Measurements from ENCODE around the gene PRAMEF11. TPM values are rescaled to one million over a fixed set of nuclear protein-coding genes. Genes with fewer than 3 reads are reported as not detected.

Gene PRAMEF11
- total and polyA plus RNA-seq, 12 donors, result not detected

DNA sequence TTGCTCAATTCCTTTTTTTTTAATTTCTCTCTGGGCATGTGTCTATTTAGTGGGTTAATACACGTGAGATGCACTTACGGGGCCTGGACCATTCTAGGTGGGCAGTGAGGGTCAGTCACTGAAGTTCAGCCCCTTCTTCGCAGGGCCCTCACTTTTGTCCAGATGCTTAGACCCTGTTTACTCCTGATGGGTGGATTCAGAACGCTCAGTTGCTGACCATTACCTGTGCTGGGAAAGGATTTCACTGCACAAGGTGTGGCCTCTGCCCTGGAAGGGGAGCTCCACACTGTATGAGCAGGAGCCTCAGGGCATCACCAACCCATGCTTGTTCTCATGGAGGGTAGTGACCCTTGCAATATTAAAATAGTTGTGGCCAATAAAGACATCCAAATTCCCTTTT, 53.1 kb downstream of the PRAMEF11 start:
- H3K27me3 ChIP-seq, result peaks cover 6% of the 10 kb centered on the region
- no peaks in the 10 kb centered on the region for H3K9me3 ChIP-seq (replicated peaks in 1 of 3)
- intact Hi-C loops (cut with DNase I), result no loop called here
- TF ChIP-seq POLR2A (IDR thresholded peaks at IDR 0.05), result no peak
- TF ChIP-seq, protein P1, sequence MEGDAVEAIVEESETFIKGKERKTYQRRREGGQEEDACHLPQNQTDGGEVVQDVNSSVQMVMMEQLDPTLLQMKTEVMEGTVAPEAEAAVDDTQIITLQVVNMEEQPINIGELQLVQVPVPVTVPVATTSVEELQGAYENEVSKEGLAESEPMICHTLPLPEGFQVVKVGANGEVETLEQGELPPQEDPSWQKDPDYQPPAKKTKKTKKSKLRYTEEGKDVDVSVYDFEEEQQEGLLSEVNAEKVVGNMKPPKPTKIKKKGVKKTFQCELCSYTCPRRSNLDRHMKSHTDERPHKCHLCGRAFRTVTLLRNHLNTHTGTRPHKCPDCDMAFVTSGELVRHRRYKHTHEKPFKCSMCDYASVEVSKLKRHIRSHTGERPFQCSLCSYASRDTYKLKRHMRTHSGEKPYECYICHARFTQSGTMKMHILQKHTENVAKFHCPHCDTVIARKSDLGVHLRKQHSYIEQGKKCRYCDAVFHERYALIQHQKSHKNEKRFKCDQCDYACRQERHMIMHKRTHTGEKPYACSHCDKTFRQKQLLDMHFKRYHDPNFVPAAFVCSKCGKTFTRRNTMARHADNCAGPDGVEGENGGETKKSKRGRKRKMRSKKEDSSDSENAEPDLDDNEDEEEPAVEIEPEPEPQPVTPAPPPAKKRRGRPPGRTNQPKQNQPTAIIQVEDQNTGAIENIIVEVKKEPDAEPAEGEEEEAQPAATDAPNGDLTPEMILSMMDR (IDR thresholded peaks at IDR 0.05), result no peak
- DNase-seq, result no peak
- no peak overlapping the region for H3K4me3 ChIP-seq
- H3K36me3 ChIP-seq (replicated peaks in 1 of 2), result no peaks in the 10 kb centered on the region
- no peak overlapping the region for H3K27ac ChIP-seq
- WGBS, 4 donors, result 68 to 87% (median 81%) methylated on average over 4 of the region's 4 CpGs
- no peaks in the 10 kb centered on the region for H3K4me1 ChIP-seq (replicated peaks in 1 of 2)

DNA sequence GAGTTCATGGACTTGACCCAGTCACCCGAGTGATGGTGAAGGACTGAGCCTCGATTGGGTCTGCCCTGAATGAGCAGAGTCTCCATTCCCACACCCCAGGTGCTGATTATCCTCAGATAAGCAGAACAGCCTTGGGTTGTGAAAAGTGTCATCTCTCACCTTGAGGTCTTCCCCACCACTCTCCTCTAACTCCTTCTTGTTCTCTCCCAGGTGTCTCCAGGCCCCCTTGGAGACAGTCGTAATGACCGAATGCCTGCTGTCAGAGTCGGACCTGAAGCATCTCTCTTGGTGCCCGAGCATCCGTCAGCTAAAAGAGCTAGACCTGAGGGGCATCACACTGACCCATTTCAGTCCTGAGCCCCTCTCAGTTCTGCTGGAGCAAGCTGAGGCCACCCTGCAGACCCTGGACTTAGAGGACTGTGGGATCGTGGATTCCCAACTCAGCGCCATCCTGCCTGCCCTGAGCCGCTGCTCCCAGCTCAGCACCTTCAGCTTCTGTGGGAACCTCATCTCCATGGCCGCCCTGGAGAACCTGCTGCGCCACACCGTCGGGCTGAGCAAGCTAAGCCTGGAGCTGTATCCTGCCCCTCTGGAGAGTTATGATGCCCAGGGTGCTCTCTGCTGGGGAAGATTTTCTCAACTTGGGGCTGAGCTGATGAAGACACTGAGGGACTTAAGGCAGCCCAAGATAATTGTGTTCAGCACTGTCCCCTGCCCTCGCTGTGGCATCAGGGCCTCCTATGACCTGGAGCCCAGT, 54.2 kb downstream of the PRAMEF11 start:
- peaks cover 6% of the 10 kb centered on the region for H3K27me3 ChIP-seq
- 81 to 85% (median 83%) methylated on average over 12 to 15 of the region's 15 CpGs for WGBS, 4 donors

DNA sequence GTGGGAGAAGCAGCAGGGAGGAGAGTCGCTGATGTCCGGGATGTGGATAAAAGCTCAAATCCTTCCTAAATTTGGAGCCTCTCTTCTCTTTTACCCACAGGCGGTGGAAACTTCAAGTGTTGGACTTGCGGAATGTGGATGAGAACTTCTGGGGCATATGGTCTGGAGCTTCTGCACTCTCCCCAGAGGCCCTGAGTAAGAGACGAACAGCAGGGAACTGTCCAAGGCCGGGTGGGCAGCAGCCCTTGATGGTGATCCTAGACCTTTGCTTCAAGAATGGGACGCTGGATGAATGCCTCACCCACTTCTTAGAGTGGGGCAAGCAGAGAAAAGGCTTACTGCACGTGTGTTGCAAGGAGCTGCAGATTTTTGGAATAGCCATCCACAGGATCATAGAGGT, 55.8 kb downstream of the PRAMEF11 start:
- no peak for TF ChIP-seq POLR2A (IDR thresholded peaks at IDR 0.05)
- TF ChIP-seq, protein P1 (IDR thresholded peaks at IDR 0.05), result no peak
- no peaks in the 10 kb centered on the region for H3K4me1 ChIP-seq (replicated peaks in 1 of 2)
- no peak overlapping the region for H3K4me3 ChIP-seq
- 66 to 73% (median 68%) methylated on average over 7 to 8 of the region's 8 CpGs for WGBS, 4 donors
- intact Hi-C loops (cut with DNase I), result no loop called here
- no peak overlapping the region for H3K27ac ChIP-seq
- no peaks in the 10 kb centered on the region for H3K9me3 ChIP-seq (replicated peaks in 1 of 3)
- no peaks in the 10 kb centered on the region for H3K36me3 ChIP-seq (replicated peaks in 1 of 2)
- no peak for DNase-seq
- peaks cover 6% of the 10 kb centered on the region for H3K27me3 ChIP-seq

More for the DNA sequence above, 54.2 kb downstream of the PRAMEF11 start:
- no peak overlapping the region for H3K4me3 ChIP-seq
- no peaks in the 10 kb centered on the region for H3K4me1 ChIP-seq (replicated peaks in 1 of 2)
- DNase-seq, result no peak
- TF ChIP-seq, protein P1 (IDR thresholded peaks at IDR 0.05), result no peak
- no peak for TF ChIP-seq POLR2A (IDR thresholded peaks at IDR 0.05)
- no peaks in the 10 kb centered on the region for H3K36me3 ChIP-seq (replicated peaks in 1 of 2)
- intact Hi-C loops (cut with DNase I), result no loop called here
- H3K9me3 ChIP-seq (replicated peaks in 1 of 3), result no peaks in the 10 kb centered on the region
- no peak overlapping the region for H3K27ac ChIP-seq

DNA sequence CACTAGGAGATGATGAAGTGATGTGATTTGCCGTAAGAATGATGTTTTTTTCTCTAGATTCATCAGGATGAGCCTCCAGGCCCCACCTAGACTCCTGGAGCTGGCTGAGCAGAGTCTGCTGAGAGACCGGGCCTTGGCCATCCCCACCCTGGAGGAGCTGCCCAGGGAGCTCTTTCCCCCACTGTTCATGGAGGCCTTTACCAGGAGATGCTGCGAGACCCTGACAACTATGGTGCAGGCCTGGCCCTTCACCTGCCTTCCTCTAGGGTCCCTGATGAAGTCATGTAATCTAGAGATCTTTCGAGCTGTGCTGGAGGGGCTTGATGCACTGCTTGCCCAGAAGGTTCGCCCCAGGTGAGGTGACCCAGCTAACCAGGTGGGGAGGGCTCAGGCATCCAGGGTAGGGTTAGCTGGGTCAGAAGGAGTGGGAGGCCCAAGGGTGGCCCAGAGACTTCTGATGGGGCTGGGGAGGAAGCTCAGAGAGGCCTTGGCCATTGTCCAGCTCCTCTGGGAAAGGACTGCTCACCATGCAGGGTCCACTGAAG, 56.3 kb downstream of the PRAMEF11 start:
- Histone ChIP-seq H3K9me3 (replicated peaks in 1 of 3) (no peaks in the 10 kb centered on the region), H3K4me3 (no peak overlapping the region), H3K27ac (no peak overlapping the region), H3K27me3 (peaks cover 6% of the 10 kb centered on the region), H3K4me1 (replicated peaks in 1 of 2) (no peaks in the 10 kb centered on the region), H3K36me3 (replicated peaks in 1 of 2) (no peaks in the 10 kb centered on the region)
- no peak for DNase-seq
- TF ChIP-seq, protein P1 (IDR thresholded peaks at IDR 0.05), result no peak
- TF ChIP-seq POLR2A (IDR thresholded peaks at IDR 0.05), result no peak
- intact Hi-C loops (cut with DNase I), result no loop called here
- WGBS, 4 donors, result 80 to 85% (median 83%) methylated on average over 3 to 5 of the region's 5 CpGs

Other genes with a start within 250 kb of the PRAMEF11 start
- gene DHRS3, start 213.2 kb downstream of the PRAMEF11 start, total RNA-seq, result 10 to 100 TPM in 8 of 9 donors, 1 to 10 TPM in 1; 9.6 to 72.4 (median 41.3) TPM
- 10 to 100 TPM in 2 of 3 donors, 1 to 10 TPM in 1; 7.7 to 44.2 (median 44.2) TPM for gene DHRS3, start 213.2 kb downstream of the PRAMEF11 start, polyA plus RNA-seq
- gene AADACL4, start 187.3 kb downstream of the PRAMEF11 start, total RNA-seq, result under 1 TPM in 1 of 9 donors, not detected in 8; 0.06 TPM
- gene AADACL4, start 187.3 kb downstream of the PRAMEF11 start, polyA plus RNA-seq, result under 1 TPM in 2 of 3 donors, not detected in 1; 0.10 to 0.16 TPM
- not detected for gene AADACL3, start 115.3 kb downstream of the PRAMEF11 start, total RNA-seq
- gene AADACL3, start 115.3 kb downstream of the PRAMEF11 start, polyA plus RNA-seq, result not detected
- not detected for gene CFAP107, start 85.2 kb downstream of the PRAMEF11 start, total RNA-seq
- gene CFAP107, start 85.2 kb downstream of the PRAMEF11 start, polyA plus RNA-seq, result not detected
- gene PRAMEF12, start 57.7 kb downstream of the PRAMEF11 start, total RNA-seq, result not detected
- gene PRAMEF12, start 57.7 kb downstream of the PRAMEF11 start, polyA plus RNA-seq, result not detected
- not detected for gene PRAMEF1, start 40.0 kb downstream of the PRAMEF11 start, total RNA-seq
- not detected for gene PRAMEF1, start 40.0 kb downstream of the PRAMEF11 start, polyA plus RNA-seq
- gene HNRNPCL1, start 17.3 kb upstream of the PRAMEF11 start, total RNA-seq, result not detected
- not detected for gene HNRNPCL1, start 17.3 kb upstream of the PRAMEF11 start, polyA plus RNA-seq
- gene PRAMEF2, start 25.7 kb upstream of the PRAMEF11 start, total RNA-seq, result not detected
- not detected for gene PRAMEF2, start 25.7 kb upstream of the PRAMEF11 start, polyA plus RNA-seq
- not detected for gene PRAMEF4, start 54.8 kb upstream of the PRAMEF11 start, total RNA-seq
- gene PRAMEF4, start 54.8 kb upstream of the PRAMEF11 start, polyA plus RNA-seq, result not detected
- not detected for gene PRAMEF10, start 66.9 kb upstream of the PRAMEF11 start, total RNA-seq
- not detected for gene PRAMEF10, start 66.9 kb upstream of the PRAMEF11 start, polyA plus RNA-seq
- gene PRAMEF7, start 85.2 kb upstream of the PRAMEF11 start, total RNA-seq, result not detected
- gene PRAMEF7, start 85.2 kb upstream of the PRAMEF11 start, polyA plus RNA-seq, result not detected
- not detected for gene PRAMEF6, start 116.2 kb upstream of the PRAMEF11 start, total RNA-seq
- not detected for gene PRAMEF6, start 116.2 kb upstream of the PRAMEF11 start, polyA plus RNA-seq
- not detected for gene PRAMEF27, start 225.2 kb upstream of the PRAMEF11 start, total RNA-seq
- not detected for gene PRAMEF27, start 225.2 kb upstream of the PRAMEF11 start, polyA plus RNA-seq
- not detected for gene HNRNPCL3, start 229.4 kb upstream of the PRAMEF11 start, total RNA-seq
- not detected for gene HNRNPCL3, start 229.4 kb upstream of the PRAMEF11 start, polyA plus RNA-seq
- gene PRAMEF25, start 239.4 kb upstream of the PRAMEF11 start, total RNA-seq, result not detected
- not detected for gene PRAMEF25, start 239.4 kb upstream of the PRAMEF11 start, polyA plus RNA-seq

All from adrenal gland (tissue), 12 donors.